Liver (tissue), 9 donors: ENCODE results near the gene SEZ6L. TPM values are rescaled to one million over a fixed set of nuclear protein-coding genes. Genes with fewer than 3 reads are reported as not detected.

Experiments used
- DNase-seq: peaks from one replicate; pipeline ENCODE4 v3.0.0-alpha.2; 2017; ENCODE audit warnings: low spot score
- H3K27ac ChIP-seq, 2 donors: one replicate each; pipeline ENCODE4 v1.7.0; 2013; ENCODE audit warnings: inconsistent platforms in 2 of 2, low read length in 2 of 2, control low read depth in 1 of 2, low read depth in 1 of 2, mild to moderate bottlenecking in 1 of 2
- H3K27me3 ChIP-seq, 4 donors: one replicate each; pipeline versions ENCODE4 v1.6.1 to v1.7.0; 2013; ENCODE audit warnings: low read length in 3 of 4, inconsistent platforms in 1 of 4, mild to moderate bottlenecking in 1 of 4, moderate library complexity in 1 of 4; ENCODE audit not compliant: control insufficient read depth in 4 of 4, insufficient read depth in 4 of 4
- H3K36me3 ChIP-seq, 4 donors: one replicate each; pipeline versions ENCODE4 v1.6.1 to v1.7.0; 2013; ENCODE audit warnings: low read length in 3 of 4, mild to moderate bottlenecking in 3 of 4, low read depth in 1 of 4, moderate library complexity in 1 of 4; ENCODE audit not compliant: control insufficient read depth in 4 of 4, insufficient read depth in 3 of 4
- H3K4me1 ChIP-seq, 4 donors: one replicate each; pipeline versions ENCODE4 v1.6.1 to v1.7.0; 2013; ENCODE audit warnings: low read length in 3 of 4, mild to moderate bottlenecking in 3 of 4, moderate library complexity in 1 of 4; ENCODE audit not compliant: control insufficient read depth in 4 of 4, insufficient read depth in 4 of 4
- H3K4me3 ChIP-seq, 3 donors: one replicate each; pipeline versions ENCODE4 v1.6.1 to v1.7.0; 2013; ENCODE audit warnings: low read length in 3 of 3, control low read depth in 1 of 3, low read depth in 1 of 3, mild to moderate bottlenecking in 1 of 3
- H3K9ac ChIP-seq, 2 donors: one replicate each; pipeline ENCODE4 v1.7.0; 2013; ENCODE audit warnings: low read length in 2 of 2, mild to moderate bottlenecking in 2 of 2, moderate library complexity in 2 of 2, control low read depth in 1 of 2, low read depth in 1 of 2
- H3K9me3 ChIP-seq, 4 donors: one replicate each; pipeline versions ENCODE4 v1.6.1 to v1.7.0; 2013; ENCODE audit warnings: low read length in 3 of 4; ENCODE audit not compliant: control insufficient read depth in 4 of 4
- ATF3 ChIP-seq: IDR thresholded peaks from 2 replicates; pipeline ENCODE4 v1.6.1; 2016; ENCODE audit warnings: antibody characterized with exemption
- CTCF ChIP-seq: fragments of 150-350 bp; IDR thresholded peaks from 2 replicates; pipeline ENCODE4 v1.5.1; 2017; ENCODE audit warnings: improper control_type of control experiment, low read depth, low read length; ENCODE audit not compliant: missing input control
- EGR1 ChIP-seq, 2 donors: IDR thresholded peaks; 2 replicates each; pipeline ENCODE4 v1.6.1; 2016 to 2018; ENCODE audit warnings: antibody characterized with exemption in 2 of 2, low read depth in 2 of 2
- FOXA1 ChIP-seq: IDR thresholded peaks from 2 replicates; pipeline ENCODE4 v1.6.1; 2016; ENCODE audit warnings: antibody characterized with exemption
- FOXA2 ChIP-seq: IDR thresholded peaks from 2 replicates; pipeline ENCODE4 v1.6.1; 2016; ENCODE audit warnings: antibody characterized with exemption
- GABPA ChIP-seq, 2 donors: IDR thresholded peaks in 1 of 2; conservative IDR thresholded peaks in 1 of 2; 2 replicates each; pipeline ENCODE4 v1.6.1; 2016; ENCODE audit warnings: antibody characterized with exemption in 2 of 2, mild to moderate bottlenecking in 1 of 2, moderate library complexity in 1 of 2
- HNF4A ChIP-seq, 2 donors: conservative IDR thresholded peaks; 2 replicates each; pipeline ENCODE4 v1.6.1; 2016; ENCODE audit warnings: antibody characterized with exemption in 2 of 2, mild to moderate bottlenecking in 2 of 2
- HNF4G ChIP-seq: IDR thresholded peaks from 2 replicates; pipeline ENCODE4 v1.6.1; 2016; ENCODE audit warnings: antibody characterized with exemption
- JUND ChIP-seq, 2 donors: IDR thresholded peaks; 2 replicates each; pipeline ENCODE4 v1.6.1; 2016; ENCODE audit warnings: antibody characterized with exemption in 2 of 2
- MAX ChIP-seq: IDR thresholded peaks from 2 replicates; pipeline ENCODE4 v1.6.1; 2016; ENCODE audit warnings: antibody characterized with exemption
- NR2F2 ChIP-seq: IDR thresholded peaks from 2 replicates; pipeline ENCODE4 v1.6.1; 2016; ENCODE audit warnings: antibody characterized with exemption
- RAD21 ChIP-seq, 2 donors: IDR thresholded peaks; 2 replicates each; pipeline ENCODE4 v1.6.1; 2016; ENCODE audit warnings: antibody characterized with exemption in 2 of 2, mild to moderate bottlenecking in 2 of 2
- REST ChIP-seq: IDR thresholded peaks from 2 replicates; pipeline ENCODE4 v1.6.1; 2016; ENCODE audit warnings: antibody characterized with exemption, mild to moderate bottlenecking
- RXRA ChIP-seq, 2 donors: IDR thresholded peaks; 2 replicates each; pipeline ENCODE4 v1.6.1; 2017 to 2018; ENCODE audit warnings: antibody characterized with exemption in 2 of 2, mild to moderate bottlenecking in 1 of 2
- SP1 ChIP-seq: IDR thresholded peaks from 2 replicates; pipeline ENCODE4 v1.6.1; 2018; ENCODE audit warnings: antibody characterized with exemption, mild to moderate bottlenecking
- TAF1 ChIP-seq: conservative IDR thresholded peaks from 2 replicates; pipeline ENCODE4 v1.6.1; 2016; ENCODE audit warnings: antibody characterized with exemption, mild to moderate bottlenecking
- YY1 ChIP-seq: IDR thresholded peaks from 2 replicates; pipeline ENCODE4 v1.6.1; 2016; ENCODE audit warnings: antibody characterized with exemption, mild to moderate bottlenecking
- ZBTB33 ChIP-seq: IDR thresholded peaks from 2 replicates; pipeline ENCODE4 v1.6.1; 2016; ENCODE audit warnings: antibody characterized with exemption
- WGBS: extraction: QIAGEN DNeasy Blood & Tissue Kit; methylation state at CpG from one replicate; pipeline ENCODE4 v1.1.7; 2013; 5-methylcytosine and 5-hydroxymethylcytosine counted together
- polyA plus RNA-seq, 2 donors: library from polyadenylated mRNA; stranded (reverse) in 1 of 2; unstranded in 1 of 2; fragments of 200-250 nt in 1 of 2; fragments of >200 nt in 1 of 2; fragmentation: Nextera tagmentation in 1 of 2; extraction: Ambion mirVana in 1 of 2; gene quantifications; one replicate each; pipeline versions ENCODE4 v1.2.1 to v1.2.3, GENCODE V29; 2013 to 2015
- total RNA-seq, 2 donors: library from RNA; depleted of rRNA; stranded (reverse); fragments of >200 nt; gene quantifications; one replicate each; pipeline ENCODE4 v1.2.3, GENCODE V29; 2014
- donor health status: healthy.
- donor health status: healthy.
- donor health status: healthy.
- donor health status: healthy.
- donor health status: healthy.

Gene SEZ6L
- total and polyA plus RNA-seq, 4 donors: under 0.01 to 0.70 (median 0.08) TPM; not detected in 1

GRCh38 chr22:26162926-26163325 is 6.3 kb upstream of the SEZ6L start:
- no peak for DNase-seq
- Histone ChIP-seq H3K4me1 (no peaks in the 10 kb centered on the region), H3K9ac (no peak overlapping the region), H3K9me3 (no peaks in the 10 kb centered on the region), H3K27ac (no peak overlapping the region), H3K27me3 (peaks cover 0 to 7% (median 3%) of the 10 kb centered on the region in 4 donors), H3K36me3 (no peaks in the 10 kb centered on the region), H3K4me3 (no peak overlapping the region)
- WGBS: 59% methylated on average over 4 of the region's 4 CpGs
- TF ChIP-seq SP1: no peak
- no peak for TF ChIP-seq FOXA2
- no peak for TF ChIP-seq RXRA (IDR thresholded peaks at IDR 0.05)
- TF ChIP-seq TAF1: no peak
- no peak for TF ChIP-seq ZBTB33
- TF ChIP-seq HNF4G: no peak
- no peak for TF ChIP-seq FOXA1
- TF ChIP-seq GABPA (IDR thresholded peaks at IDR 0.05 in 1 of 2, conservative IDR thresholded peaks at IDR 0.05 in 1 of 2): no peak
- TF ChIP-seq RAD21 (IDR thresholded peaks at IDR 0.05): no peak
- TF ChIP-seq NR2F2: no peak
- no peak for TF ChIP-seq CTCF
- no peak for TF ChIP-seq YY1
- no peak for TF ChIP-seq JUND (IDR thresholded peaks at IDR 0.05)
- no peak for TF ChIP-seq MAX
- TF ChIP-seq REST: no peak
- TF ChIP-seq HNF4A (conservative IDR thresholded peaks at IDR 0.05): no peak
- TF ChIP-seq ATF3: no peak

GRCh38 chr22:26164174-26164573 is 5.1 kb upstream of the SEZ6L start:
- peaks cover 0 to 7% (median 4%) of the 10 kb centered on the region in 4 donors for H3K27me3 ChIP-seq
- H3K4me3 ChIP-seq: no peak overlapping the region
- DNase-seq: no peak
- H3K27ac ChIP-seq: no peak overlapping the region
- TF ChIP-seq YY1 (no peak), FOXA1 (no peak), RXRA (IDR thresholded peaks at IDR 0.05) (no peak), CTCF (no peak), REST (no peak), EGR1 (IDR thresholded peaks at IDR 0.05; ENCODE audit: low read depth in 2 of 2) (no peak), FOXA2 (no peak)
- H3K36me3 ChIP-seq: no peaks in the 10 kb centered on the region
- H3K4me1 ChIP-seq: peaks cover 0 to 2% (median 0%) of the 10 kb centered on the region in 4 donors
- H3K9me3 ChIP-seq: no peaks in the 10 kb centered on the region
- 74% methylated on average over 8 of the region's 8 CpGs for WGBS
- H3K9ac ChIP-seq: no peak overlapping the region
